Smooth muscle cell (in vitro differentiated cells): ENCODE measurements around the gene RNF166. TPM values are rescaled to one million over a fixed set of nuclear protein-coding genes. Genes with fewer than 3 reads are reported as not detected.

Experiments
- DNase-seq: peaks from one replicate; lab custom pipeline; 2025; ENCODE audit not compliant: unreplicated experiment; lab: John Stamatoyannopoulos, UW
- H2AFZ ChIP-seq: fragments of 200-600 bp; sonication (generic); 2 replicates; pipeline ENCODE4 v1.6.0; 2016; ENCODE audit warnings: antibody characterized with exemption, low read depth, mild to moderate bottlenecking
- H3F3A ChIP-seq: fragments of 200-600 bp; sonication (generic); 2 replicates; pipeline ENCODE4 v1.6.0; 2017; ENCODE audit warnings: antibody characterized with exemption, low read depth
- H3K27ac ChIP-seq: fragments of 200-600 bp; sonication (generic); 2 replicates; pipeline ENCODE4 v1.5.1; 2016; ENCODE audit warnings: low read depth, mild to moderate bottlenecking
- H3K27me3 ChIP-seq: fragments of 200-600 bp; sonication (generic); 2 replicates; pipeline ENCODE4 v1.6.1; 2016; ENCODE audit warnings: low read depth, mild to moderate bottlenecking
- H3K36me3 ChIP-seq: fragments of 200-600 bp; sonication (generic); 2 replicates; pipeline ENCODE4 v1.5.1; 2016; ENCODE audit warnings: low read depth
- H3K4me1 ChIP-seq: fragments of 200-600 bp; sonication (generic); 2 replicates; pipeline ENCODE4 v1.5.1; 2016; ENCODE audit warnings: low read depth
- H3K4me2 ChIP-seq: fragments of 200-600 bp; sonication (generic); 2 replicates; pipeline ENCODE4 v1.6.0; 2016; ENCODE audit warnings: mild to moderate bottlenecking
- H3K4me3 ChIP-seq: fragments of 200-600 bp; sonication (generic); 2 replicates; pipeline ENCODE4 v1.5.1; 2016; ENCODE audit warnings: mild to moderate bottlenecking
- H3K79me2 ChIP-seq: fragments of 200-600 bp; sonication (generic); 2 replicates; pipeline ENCODE4 v1.6.0; 2016; ENCODE audit warnings: low read depth, mild to moderate bottlenecking
- H3K9ac ChIP-seq: fragments of 200-600 bp; sonication (generic); 2 replicates; pipeline ENCODE4 v1.6.0; 2016; ENCODE audit warnings: low read depth
- H3K9me3 ChIP-seq: fragments of 200-600 bp; sonication (generic); replicated peaks from 2 replicates; pipeline ENCODE4 v1.5.1; 2016; ENCODE audit warnings: low read depth
- H4K20me1 ChIP-seq: fragments of 200-600 bp; sonication (generic); 2 replicates; pipeline ENCODE4 v1.6.0; 2016; ENCODE audit warnings: low read depth
- CTCF ChIP-seq: fragments of 200-600 bp; sonication (generic); IDR thresholded peaks from 2 replicates; pipeline ENCODE4 v1.5.1; 2017; ENCODE audit warnings: borderline replicate concordance, mild to moderate bottlenecking, antibody characterized with exemption; ENCODE audit not compliant: insufficient read depth, poor library complexity, severe bottlenecking
- WGBS: methylation state at CpG from one replicate; pipeline ENCODE4 v1.1.7; 2016; ENCODE audit warnings: low lambda C conversion rate; 5-methylcytosine and 5-hydroxymethylcytosine counted together
- polyA plus RNA-seq: library from polyadenylated mRNA; unstranded; fragments of >200 nt; fragmentation: Nextera tagmentation; extraction: Ambion mirVana; gene quantifications from 2 replicates; pipeline ENCODE4 v1.2.1, GENCODE V29; 2016
- total RNA-seq: library from RNA; depleted of rRNA; stranded (reverse); fragments of >200 nt; gene quantifications from 2 replicates; pipeline ENCODE4 v1.2.3, GENCODE V29; 2014

The RNF166 gene
- total and polyA plus RNA-seq, 2 experiments from 2014 or later: 10.1 to 17.3 TPM

DNA sequence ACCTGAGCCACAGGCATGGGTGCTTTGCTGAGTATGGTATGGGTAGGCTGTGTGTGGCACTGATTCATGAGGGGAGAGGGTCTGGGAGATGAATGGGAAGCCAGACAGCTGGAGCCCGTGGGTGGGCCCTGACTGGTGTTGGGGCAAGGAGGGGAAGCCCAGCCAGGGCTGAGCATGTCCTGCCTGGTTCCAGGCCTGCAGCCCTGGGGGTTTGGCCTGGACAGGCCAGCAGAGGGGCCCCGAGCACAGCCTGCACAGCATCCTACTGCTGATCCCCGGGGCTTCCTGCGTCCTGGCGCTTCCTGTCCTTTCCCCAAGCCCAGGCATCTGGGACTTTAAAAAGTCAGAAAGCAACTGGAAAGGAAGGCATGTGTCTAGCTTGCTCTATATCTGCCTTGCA, 38.7 kb downstream of the RNF166 start:
- DNase-seq: no peak
- 37% methylated on average over 4 of the region's 5 CpGs for WGBS
- Histone ChIP-seq H2AFZ (no peak overlapping the region), H3K9ac (no peak overlapping the region), H3K27me3 (no peaks in the 10 kb centered on the region), H3K4me2 (no peak overlapping the region), H4K20me1 (peaks cover 1% of the 10 kb centered on the region), H3K79me2 (peaks cover 16% of the 10 kb centered on the region), H3K4me1 (no peaks in the 10 kb centered on the region), H3K4me3 (no peak overlapping the region), H3K27ac (no peak overlapping the region), H3F3A (no peaks in the 10 kb centered on the region), H3K36me3 (no peaks in the 10 kb centered on the region), H3K9me3 (no peaks in the 10 kb centered on the region)
- no peak for TF ChIP-seq CTCF

DNA sequence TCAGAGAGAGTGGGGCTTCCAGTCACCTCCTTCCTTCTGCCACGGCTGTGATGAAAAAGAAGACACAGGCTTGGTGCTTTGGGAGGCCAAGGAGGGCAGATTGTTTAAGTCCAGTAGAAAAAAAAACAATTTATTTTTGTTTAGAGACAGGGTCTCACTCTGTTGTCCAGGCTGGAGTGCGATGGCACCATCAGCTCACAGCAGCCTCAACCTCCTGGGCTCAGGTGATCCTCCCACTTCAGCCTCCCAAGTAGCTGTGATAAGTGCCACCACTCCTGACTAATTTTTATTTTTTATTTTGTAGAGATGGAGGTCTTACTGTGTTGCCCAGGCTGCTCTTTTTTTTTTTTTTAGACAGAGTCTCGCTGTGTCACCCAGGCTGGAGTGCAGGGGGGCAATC, 40.6 kb downstream of the RNF166 start:
- H3K27me3 ChIP-seq: no peaks in the 10 kb centered on the region
- no peaks in the 10 kb centered on the region for H3K36me3 ChIP-seq
- peaks cover 19% of the 10 kb centered on the region for H4K20me1 ChIP-seq
- H3K9ac ChIP-seq: no peak overlapping the region
- H3K9me3 ChIP-seq: no peaks in the 10 kb centered on the region
- H3F3A ChIP-seq: no peaks in the 10 kb centered on the region
- H3K27ac ChIP-seq: no peak overlapping the region
- no peak for DNase-seq
- peaks cover 5% of the 10 kb centered on the region for H3K4me1 ChIP-seq
- H2AFZ ChIP-seq: no peak overlapping the region
- H3K79me2 ChIP-seq: peaks cover 35% of the 10 kb centered on the region
- WGBS: 100% methylated on average over 3 of the region's 3 CpGs
- TF ChIP-seq CTCF: no peak
- no peak overlapping the region for H3K4me3 ChIP-seq
- H3K4me2 ChIP-seq: no peak overlapping the region

DNA sequence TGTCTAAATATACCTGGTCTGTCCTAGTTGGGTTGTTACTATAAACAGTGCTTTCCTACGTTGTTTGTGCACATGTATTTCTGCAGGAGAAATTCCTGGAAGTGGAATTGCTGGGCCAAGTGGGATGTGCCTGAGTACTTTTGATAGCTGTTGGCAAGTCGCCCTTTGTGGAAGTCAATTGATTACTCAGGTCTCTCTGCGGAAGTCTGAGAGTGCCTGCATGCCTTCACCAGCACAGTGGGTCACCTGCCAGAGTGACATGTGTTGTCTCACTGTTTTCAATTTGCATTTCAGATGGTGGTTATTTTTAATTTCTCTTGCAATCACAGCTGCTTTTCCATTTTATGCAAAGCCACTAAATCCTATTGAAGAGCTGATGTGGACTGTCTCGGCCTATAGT, 41.1 kb downstream of the RNF166 start:
- Histone ChIP-seq H3F3A (no peaks in the 10 kb centered on the region), H3K4me1 (peaks cover 5% of the 10 kb centered on the region), H3K4me3 (no peak overlapping the region), H3K27me3 (no peaks in the 10 kb centered on the region), H3K79me2 (peaks cover 39% of the 10 kb centered on the region), H3K27ac (no peak overlapping the region), H3K9ac (no peak overlapping the region), H2AFZ (no peak overlapping the region), H3K36me3 (no peaks in the 10 kb centered on the region), H3K9me3 (no peaks in the 10 kb centered on the region), H3K4me2 (no peak overlapping the region), H4K20me1 (peaks cover 22% of the 10 kb centered on the region)
- no peak for TF ChIP-seq CTCF
- WGBS: 97% methylated on average over 4 of the region's 4 CpGs
- no peak for DNase-seq

GRCh38 chr16:88662843-88663606, 43.2 kb downstream of the RNF166 start, which contains the start of gene MVD:
MVD (minus strand) TSS chr16:88663091; CDS start chr16:88663080, 11 bp downstream.
- no peaks in the 10 kb centered on the region for H3F3A ChIP-seq
- peaks cover 42% of the 10 kb centered on the region for H4K20me1 ChIP-seq
- WGBS: under 1% methylated on average over 68 of the region's 88 CpGs
- peak within 1 kb of the TSS; percentile 95 for H3K9ac ChIP-seq
- TF ChIP-seq CTCF: no peak
- no peaks in the 10 kb centered on the region for H3K9me3 ChIP-seq
- peak within 1 kb of the TSS; percentile 90 for H2AFZ ChIP-seq
- no peaks in the 10 kb centered on the region for H3K27me3 ChIP-seq
- H3K4me1 ChIP-seq: peaks cover 5% of the 10 kb centered on the region
- peak within 1 kb of the TSS; percentile 85 for H3K27ac ChIP-seq
- DNase-seq: peak; percentile 87
- peaks cover 55% of the 10 kb centered on the region for H3K79me2 ChIP-seq
- peak within 1 kb of the TSS; percentile 85 for H3K4me3 ChIP-seq
- H3K4me2 ChIP-seq: peak within 1 kb of the TSS; percentile 100
- H3K36me3 ChIP-seq: no peaks in the 10 kb centered on the region
